MM.1S (cell line): ENCODE data around the gene MAJIN.
"Not testable (repeated sequence)": the region's sequence is repeated elsewhere in the genome, so short reads cannot be mapped to it uniquely, and the experiment has no call there.

Experiments
- DNase-seq: peaks from one replicate; pipeline ENCODE4 v3.0.0-alpha.2; 2015
- H2AFZ ChIP-seq: fragments of 300-600 bp; sonication (generic); 2 replicates; pipeline ENCODE4 v1.6.0; 2016; ENCODE audit warnings: antibody characterized with exemption, low read length
- H3F3A ChIP-seq: fragments of 300-600 bp; sonication (generic); 2 replicates; pipeline ENCODE4 v1.6.1; 2016; ENCODE audit warnings: mild to moderate bottlenecking, antibody characterized with exemption, low read length, moderate library complexity, mixed read lengths; ENCODE audit not compliant: insufficient read depth
- H3K27ac ChIP-seq: fragments of 300-600 bp; sonication (generic); 2 replicates; pipeline ENCODE4 v1.5.1; 2016; ENCODE audit warnings: mild to moderate bottlenecking, low read length
- H3K27me3 ChIP-seq: fragments of 300-600 bp; sonication (generic); replicated peaks from 2 replicates; pipeline ENCODE4 v1.6.0; 2016; ENCODE audit warnings: low read length; ENCODE audit not compliant: insufficient read depth
- H3K36me3 ChIP-seq: fragments of 300-600 bp; sonication (generic); replicated peaks from 2 replicates; pipeline ENCODE4 v1.6.1; 2016; ENCODE audit warnings: mild to moderate bottlenecking, low read length, mixed read lengths; ENCODE audit not compliant: insufficient read depth
- H3K4me1 ChIP-seq: fragments of 300-600 bp; sonication (generic); 2 replicates; pipeline ENCODE4 v1.6.1; 2016; ENCODE audit warnings: low read length, mixed read lengths
- H3K4me2 ChIP-seq: fragments of 300-600 bp; sonication (generic); 2 replicates; pipeline ENCODE4 v1.6.0; 2016; ENCODE audit warnings: low read depth, low read length
- H3K4me3 ChIP-seq: fragments of 300-600 bp; sonication (generic); 2 replicates; pipeline ENCODE4 v1.5.1; 2016; ENCODE audit warnings: low read length, mixed read lengths
- H3K79me2 ChIP-seq: fragments of 300-600 bp; sonication (generic); 2 replicates; pipeline ENCODE4 v1.6.1; 2016; ENCODE audit warnings: mixed run types, low read length, mixed read lengths
- H3K9ac ChIP-seq: fragments of 300-600 bp; sonication (generic); 2 replicates; pipeline ENCODE4 v1.6.1; 2016; ENCODE audit warnings: low read length, mixed read lengths
- H3K9me2 ChIP-seq: fragments of 300-600 bp; sonication (generic); replicated peaks from 2 replicates; pipeline ENCODE4 v1.6.1; 2016; ENCODE audit warnings: mild to moderate bottlenecking, low read length, mixed read lengths; ENCODE audit not compliant: insufficient read depth
- H3K9me3 ChIP-seq: fragments of 300-600 bp; sonication (generic); replicated peaks from 2 replicates; pipeline ENCODE4 v1.6.1; 2016; ENCODE audit warnings: mild to moderate bottlenecking, low read length, mixed read lengths; ENCODE audit not compliant: insufficient read depth
- H4K20me1 ChIP-seq: fragments of 300-600 bp; sonication (generic); 2 replicates; pipeline ENCODE4 v1.6.1; 2016; ENCODE audit warnings: mild to moderate bottlenecking, low read length, moderate library complexity, mixed read lengths; ENCODE audit not compliant: insufficient read depth
- EZH2 ChIP-seq: fragments of 300-600 bp; sonication (generic); optimal IDR thresholded peaks from 2 replicates; pipeline ENCODE3; 2017; ENCODE audit warnings: low read depth, mild to moderate bottlenecking, antibody characterized with exemption, low read length, mixed read lengths
- EZH2phosphoT487 ChIP-seq: fragments of 300-600 bp; sonication (generic); IDR thresholded peaks from 2 replicates; pipeline ENCODE4 v1.6.1; 2018; ENCODE audit warnings: antibody characterized with exemption, low read length
- TF ChIP-seq, protein P1 (sequence below): fragments of 300-600 bp; sonication (generic); IDR thresholded peaks from 2 replicates; pipeline ENCODE4 v1.5.1; 2016; ENCODE audit warnings: antibody characterized with exemption, low read length, mixed read lengths

The MAJIN gene

GRCh38 chr11:64987998-64988854 lies 16.3 kb upstream of the MAJIN start:
- Histone ChIP-seq H2AFZ (no peak overlapping the region), H3K4me3 (no peak overlapping the region), H3K9me3 (no peaks in the 10 kb centered on the region), H4K20me1 (no peaks in the 10 kb centered on the region), H3K27ac (no peak overlapping the region), H3K4me2 (no peak overlapping the region), H3K9me2 (no peaks in the 10 kb centered on the region), H3K79me2 (no peaks in the 10 kb centered on the region), H3K9ac (no peak overlapping the region), H3K4me1 (no peaks in the 10 kb centered on the region), H3K27me3 (peaks cover 3% of the 10 kb centered on the region; the same call in 1 of the 2 replicates), H3F3A (no peaks in the 10 kb centered on the region), H3K36me3 (no peaks in the 10 kb centered on the region)
- TF ChIP-seq, protein P1, sequence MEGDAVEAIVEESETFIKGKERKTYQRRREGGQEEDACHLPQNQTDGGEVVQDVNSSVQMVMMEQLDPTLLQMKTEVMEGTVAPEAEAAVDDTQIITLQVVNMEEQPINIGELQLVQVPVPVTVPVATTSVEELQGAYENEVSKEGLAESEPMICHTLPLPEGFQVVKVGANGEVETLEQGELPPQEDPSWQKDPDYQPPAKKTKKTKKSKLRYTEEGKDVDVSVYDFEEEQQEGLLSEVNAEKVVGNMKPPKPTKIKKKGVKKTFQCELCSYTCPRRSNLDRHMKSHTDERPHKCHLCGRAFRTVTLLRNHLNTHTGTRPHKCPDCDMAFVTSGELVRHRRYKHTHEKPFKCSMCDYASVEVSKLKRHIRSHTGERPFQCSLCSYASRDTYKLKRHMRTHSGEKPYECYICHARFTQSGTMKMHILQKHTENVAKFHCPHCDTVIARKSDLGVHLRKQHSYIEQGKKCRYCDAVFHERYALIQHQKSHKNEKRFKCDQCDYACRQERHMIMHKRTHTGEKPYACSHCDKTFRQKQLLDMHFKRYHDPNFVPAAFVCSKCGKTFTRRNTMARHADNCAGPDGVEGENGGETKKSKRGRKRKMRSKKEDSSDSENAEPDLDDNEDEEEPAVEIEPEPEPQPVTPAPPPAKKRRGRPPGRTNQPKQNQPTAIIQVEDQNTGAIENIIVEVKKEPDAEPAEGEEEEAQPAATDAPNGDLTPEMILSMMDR = no peak
- no peak for DNase-seq

DNA sequence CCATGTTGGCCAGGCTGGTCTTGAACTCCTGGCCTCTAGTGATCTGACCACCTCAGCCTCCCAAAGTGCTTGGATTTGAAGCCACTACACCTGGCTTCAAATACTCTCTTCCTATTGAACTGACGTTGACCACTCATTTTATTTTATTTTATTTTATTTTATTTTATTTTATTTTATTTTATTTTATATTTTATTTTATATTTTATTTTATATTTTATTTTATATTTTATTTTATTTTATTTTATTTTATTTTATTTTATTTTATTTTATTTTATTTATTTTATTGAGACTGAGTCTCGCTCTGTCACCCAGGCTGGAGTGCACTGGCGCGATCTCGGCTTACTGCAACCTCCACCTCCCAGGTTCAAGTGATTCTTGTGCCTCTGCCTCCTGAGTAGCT lies 11.4 kb upstream of the MAJIN start:
- H3K9me3 ChIP-seq, H2AFZ ChIP-seq, H4K20me1 ChIP-seq, DNase-seq, H3K4me3 ChIP-seq, H3K27ac ChIP-seq, H3K4me2 ChIP-seq, H3F3A ChIP-seq, H3K9ac ChIP-seq, H3K9me2 ChIP-seq, H3K79me2 ChIP-seq, H3K4me1 ChIP-seq, H3K36me3 ChIP-seq: not testable (repeated sequence)
- peaks cover 17% of the 10 kb centered on the region for H3K27me3 ChIP-seq

- H3K4me2 ChIP-seq = no peak overlapping the region
- no peaks in the 10 kb centered on the region for H3K4me1 ChIP-seq
- H3K9me3 ChIP-seq = no peaks in the 10 kb centered on the region
- H3K4me3 ChIP-seq = no peak overlapping the region
- no peak overlapping the region for H3K9ac ChIP-seq
- no peaks in the 10 kb centered on the region for H3K36me3 ChIP-seq
- no peak overlapping the region for H2AFZ ChIP-seq
- H3K9me2 ChIP-seq = no peaks in the 10 kb centered on the region
- no peaks in the 10 kb centered on the region for H4K20me1 ChIP-seq
- H3F3A ChIP-seq = no peaks in the 10 kb centered on the region
- H3K79me2 ChIP-seq = no peaks in the 10 kb centered on the region
- no peak for TF ChIP-seq EZH2
- no peak for TF ChIP-seq EZH2phosphoT487
- TF ChIP-seq, protein P1 = no peak
- H3K27me3 ChIP-seq = peaks cover 10% of the 10 kb centered on the region; the same call in 1 of the 2 replicates
- DNase-seq = no peak
- H3K27ac ChIP-seq = no peak overlapping the region
Measured at GRCh38 chr11:64976651-64977050, 4.7 kb upstream of the MAJIN start.

DNA sequence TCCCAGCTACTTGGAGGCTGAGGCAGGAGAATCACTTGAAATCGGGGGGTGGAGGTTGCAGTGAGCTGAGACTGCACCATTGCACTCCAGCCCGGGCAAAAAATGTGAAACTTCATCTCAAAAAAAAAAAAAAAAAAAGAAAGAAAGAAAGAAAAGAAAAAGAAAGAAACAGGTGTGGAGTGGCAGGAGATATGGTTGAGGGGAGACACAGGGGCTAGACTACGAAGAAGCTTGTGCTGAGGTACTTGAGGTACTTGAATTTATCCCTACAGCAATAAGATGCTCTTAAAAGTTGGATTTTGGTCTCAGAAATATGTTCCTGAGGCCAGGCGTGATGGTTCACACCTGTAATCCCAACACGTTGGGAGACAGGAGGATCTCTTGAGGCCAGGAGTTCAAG lies 2.2 kb upstream of the MAJIN start:
- no peaks in the 10 kb centered on the region for H3K27me3 ChIP-seq
- TF ChIP-seq EZH2 = no peak
- TF ChIP-seq EZH2phosphoT487 = no peak
- TF ChIP-seq, protein P1 = no peak
- no peaks in the 10 kb centered on the region for H3F3A ChIP-seq
- DNase-seq = no peak
- no peak overlapping the region for H3K4me3 ChIP-seq
- H2AFZ ChIP-seq = peak overlapping the region; percentile 30; the same call in 1 of the 2 replicates
- no peak overlapping the region for H3K9ac ChIP-seq
- no peaks in the 10 kb centered on the region for H4K20me1 ChIP-seq
- no peaks in the 10 kb centered on the region for H3K79me2 ChIP-seq
- H3K9me2 ChIP-seq = no peaks in the 10 kb centered on the region
- H3K27ac ChIP-seq = no peak overlapping the region
- peak overlapping the region; percentile 32; the same call in 1 of the 2 replicates for H3K4me2 ChIP-seq
- H3K36me3 ChIP-seq = no peaks in the 10 kb centered on the region
- no peaks in the 10 kb centered on the region for H3K9me3 ChIP-seq
- no peaks in the 10 kb centered on the region for H3K4me1 ChIP-seq
